GM19240 (cell line): ENCODE data around the gene VAV2.
A peak's percentile ranks its signal among the peaks of the same experiment; 100 is the strongest.

Experiments
- DNase-seq: peaks from one replicate; pipeline ENCODE4 v3.0.0; 2011; ENCODE audit warnings: low spot score; ENCODE audit not compliant: insufficient read length

The VAV2 gene

GRCh38 chr9:133782157-133783130 lies 209.7 kb downstream of the VAV2 start:
- peak; percentile 70 for DNase-seq

GRCh38 chr9:133781828-133782135 lies 210.3 kb downstream of the VAV2 start:
- no peak for DNase-seq

- DNase-seq: no peak
These were observed 210.9 kb downstream of the VAV2 start for GRCh38 chr9:133780962-133781827.

- no peak for DNase-seq
These were observed 211.6 kb downstream of the VAV2 start for GRCh38 chr9:133780404-133780945.

GRCh38 chr9:133779516-133780403 lies 212.4 kb downstream of the VAV2 start:
- DNase-seq: no peak

- no peak for DNase-seq
These were observed 213.0 kb downstream of the VAV2 start for GRCh38 chr9:133779081-133779480.

GRCh38 chr9:133778336-133779013 lies 213.6 kb downstream of the VAV2 start:
- DNase-seq: no peak

GRCh38 chr9:133777871-133778270 lies 214.3 kb downstream of the VAV2 start:
- DNase-seq: no peak

- DNase-seq: no peak
These were observed 214.9 kb downstream of the VAV2 start for GRCh38 chr9:133777068-133777791.

- DNase-seq: no peak
These were observed 215.9 kb downstream of the VAV2 start for GRCh38 chr9:133775951-133776905.

- no peak for DNase-seq
These were observed 216.8 kb downstream of the VAV2 start for GRCh38 chr9:133775291-133775690.

- DNase-seq: no peak
These were observed 217.3 kb downstream of the VAV2 start for GRCh38 chr9:133774799-133775198.

- DNase-seq: no peak
These were observed 218.1 kb downstream of the VAV2 start for GRCh38 chr9:133773889-133774655.

GRCh38 chr9:133772581-133772980 lies 219.5 kb downstream of the VAV2 start:
- DNase-seq: no peak

- DNase-seq: no peak
These were observed 220.3 kb downstream of the VAV2 start for GRCh38 chr9:133771486-133772482.

- no peak for DNase-seq
These were observed 221.9 kb downstream of the VAV2 start for GRCh38 chr9:133770076-133770777.
